Suprapubic skin (tissue), 4 donors: ENCODE data around the gene MYH7B. TPM values are rescaled to one million over a fixed set of nuclear protein-coding genes. Genes with fewer than 3 reads are reported as not detected.

Source experiments
- DNase-seq, 2 donors: peaks; one replicate each; pipeline ENCODE4 v3.0.0-alpha.2; 2019; ENCODE audit warnings: low spot score in 2 of 2
- H3K27ac ChIP-seq: fragments of 200-600 bp; sonication (generic); one replicate; pipeline ENCODE4 v1.5.1; 2019
- H3K27me3 ChIP-seq: fragments of 200-600 bp; sonication (generic); one replicate; pipeline ENCODE4 v1.5.1; 2019
- H3K36me3 ChIP-seq: fragments of 200-600 bp; sonication (generic); one replicate; pipeline ENCODE4 v1.5.1; 2019
- H3K4me1 ChIP-seq: fragments of 200-600 bp; sonication (generic); one replicate; pipeline ENCODE4 v1.5.1; 2019
- H3K4me3 ChIP-seq: fragments of 200-600 bp; sonication (generic); one replicate; pipeline ENCODE4 v1.5.1; 2019; ENCODE audit warnings: mild to moderate bottlenecking
- H3K9me3 ChIP-seq: fragments of 200-600 bp; sonication (generic); one replicate; pipeline ENCODE4 v1.5.1; 2019
- CTCF ChIP-seq, 2 donors: fragments of 200-600 bp in 1 of 2; fragments of 450-650 bp in 1 of 2; sonication (generic) in 1 of 2; IDR thresholded peaks; one replicate each; pipeline ENCODE4 v1.5.1; 2016 to 2019; ENCODE audit warnings: antibody characterized with exemption in 2 of 2, mild to moderate bottlenecking in 1 of 2, moderate library complexity in 1 of 2
- EP300 ChIP-seq: sonication (generic); formaldehyde crosslinking; IDR thresholded peaks from one replicate; pipeline ENCODE4 v1.6.1; 2017; ENCODE audit warnings: antibody characterized with exemption
- POLR2A ChIP-seq, 2 donors: fragments of 450-650 bp; IDR thresholded peaks; one replicate each; pipeline ENCODE4 v1.6.1; 2017; ENCODE audit warnings: antibody characterized with exemption in 2 of 2, mild to moderate bottlenecking in 2 of 2, moderate library complexity in 2 of 2
- POLR2AphosphoS5 ChIP-seq, 3 donors: sonication (generic); formaldehyde crosslinking; IDR thresholded peaks; one replicate each; pipeline ENCODE4 v1.6.1; 2017; ENCODE audit warnings: antibody characterized with exemption in 3 of 3
- WGBS: methylation state at CpG from one replicate; pipeline ENCODE4 v1.1.5; 2018; 5-methylcytosine and 5-hydroxymethylcytosine counted together
- total RNA-seq, 4 donors: library from RNA; depleted of rRNA; stranded (reverse); fragments of >200 nt; gene quantifications; one replicate each; pipeline ENCODE4 v1.1.0, GENCODE V29; 2016

MYH7B gene
- total RNA-seq, 4 donors from 2014 or later, result 0.18 to 0.97 (median 0.30) TPM; not detected in 1

- 95% methylated on average over 4 of the region's 4 CpGs for WGBS
- TF ChIP-seq EP300 (no peak), CTCF (IDR thresholded peaks at IDR 0.05) (no peak), POLR2AphosphoS5 (IDR thresholded peaks at IDR 0.05) (no peak), POLR2A (IDR thresholded peaks at IDR 0.05) (no peak)
- Histone ChIP-seq H3K27me3 (peaks cover 21% of the 10 kb centered on the region), H3K4me3 (no peak overlapping the region), H3K36me3 (peaks cover 11% of the 10 kb centered on the region), H3K9me3 (no peaks in the 10 kb centered on the region), H3K27ac (no peak overlapping the region), H3K4me1 (peaks cover 9% of the 10 kb centered on the region)
- DNase-seq, result no peak
Observed at GRCh38 chr20:34989118-34989517, 33.5 kb downstream of the MYH7B start.

- H3K27ac ChIP-seq, result no peak overlapping the region
- no peak overlapping the region for H3K4me3 ChIP-seq
- H3K4me1 ChIP-seq, result peaks cover 4% of the 10 kb centered on the region
- H3K27me3 ChIP-seq, result peaks cover 15% of the 10 kb centered on the region
- no peaks in the 10 kb centered on the region for H3K9me3 ChIP-seq
- no peak for TF ChIP-seq POLR2AphosphoS5 (IDR thresholded peaks at IDR 0.05)
- no peak for TF ChIP-seq POLR2A (IDR thresholded peaks at IDR 0.05)
- no peak for TF ChIP-seq EP300
- no peak for TF ChIP-seq CTCF (IDR thresholded peaks at IDR 0.05)
- peaks cover 13% of the 10 kb centered on the region for H3K36me3 ChIP-seq
- DNase-seq, result no peak
- 63% methylated on average over 4 of the region's 14 CpGs for WGBS
Observed at GRCh38 chr20:34989670-34990069, 34.0 kb downstream of the MYH7B start.

GRCh38 chr20:34990231-34990630, 34.6 kb downstream of the MYH7B start:
- Histone ChIP-seq H3K27me3 (peaks cover 10% of the 10 kb centered on the region), H3K27ac (no peak overlapping the region), H3K4me3 (no peak overlapping the region), H3K9me3 (no peaks in the 10 kb centered on the region), H3K4me1 (peaks cover 4% of the 10 kb centered on the region), H3K36me3 (peaks cover 17% of the 10 kb centered on the region)
- TF ChIP-seq EP300 (no peak), POLR2AphosphoS5 (IDR thresholded peaks at IDR 0.05) (no peak), POLR2A (IDR thresholded peaks at IDR 0.05) (no peak), CTCF (IDR thresholded peaks at IDR 0.05) (no peak)
- DNase-seq, result no peak
- 50% methylated on average over 11 of the region's 11 CpGs for WGBS

GRCh38 chr20:34990661-34991214, 35.1 kb downstream of the MYH7B start:
- TF ChIP-seq CTCF (IDR thresholded peaks at IDR 0.05) (no peak), EP300 (no peak), POLR2AphosphoS5 (IDR thresholded peaks at IDR 0.05) (no peak), POLR2A (IDR thresholded peaks at IDR 0.05) (no peak)
- no peak overlapping the region for H3K4me3 ChIP-seq
- no peaks in the 10 kb centered on the region for H3K9me3 ChIP-seq
- H3K27ac ChIP-seq, result no peak overlapping the region
- DNase-seq, result no peak
- H3K4me1 ChIP-seq, result peaks cover 4% of the 10 kb centered on the region
- peaks cover 5% of the 10 kb centered on the region for H3K27me3 ChIP-seq
- H3K36me3 ChIP-seq, result peaks cover 21% of the 10 kb centered on the region
- 65% methylated on average over 9 of the region's 18 CpGs for WGBS

GRCh38 chr20:34992751-34993417, 37.2 kb downstream of the MYH7B start:
- peaks cover 12% of the 10 kb centered on the region for H3K4me1 ChIP-seq
- H3K27ac ChIP-seq, result no peak overlapping the region
- 94% methylated on average over 13 of the region's 20 CpGs for WGBS
- no peak for DNase-seq
- H3K36me3 ChIP-seq, result peaks cover 34% of the 10 kb centered on the region
- TF ChIP-seq POLR2A (IDR thresholded peaks at IDR 0.05), result no peak
- no peak for TF ChIP-seq POLR2AphosphoS5 (IDR thresholded peaks at IDR 0.05)
- no peak for TF ChIP-seq EP300
- TF ChIP-seq CTCF (IDR thresholded peaks at IDR 0.05), result no peak
- H3K4me3 ChIP-seq, result no peak overlapping the region
- no peaks in the 10 kb centered on the region for H3K9me3 ChIP-seq
- no peaks in the 10 kb centered on the region for H3K27me3 ChIP-seq
